ENCODE data around the gene UBQLN1.

Gene UBQLN1

DNA sequence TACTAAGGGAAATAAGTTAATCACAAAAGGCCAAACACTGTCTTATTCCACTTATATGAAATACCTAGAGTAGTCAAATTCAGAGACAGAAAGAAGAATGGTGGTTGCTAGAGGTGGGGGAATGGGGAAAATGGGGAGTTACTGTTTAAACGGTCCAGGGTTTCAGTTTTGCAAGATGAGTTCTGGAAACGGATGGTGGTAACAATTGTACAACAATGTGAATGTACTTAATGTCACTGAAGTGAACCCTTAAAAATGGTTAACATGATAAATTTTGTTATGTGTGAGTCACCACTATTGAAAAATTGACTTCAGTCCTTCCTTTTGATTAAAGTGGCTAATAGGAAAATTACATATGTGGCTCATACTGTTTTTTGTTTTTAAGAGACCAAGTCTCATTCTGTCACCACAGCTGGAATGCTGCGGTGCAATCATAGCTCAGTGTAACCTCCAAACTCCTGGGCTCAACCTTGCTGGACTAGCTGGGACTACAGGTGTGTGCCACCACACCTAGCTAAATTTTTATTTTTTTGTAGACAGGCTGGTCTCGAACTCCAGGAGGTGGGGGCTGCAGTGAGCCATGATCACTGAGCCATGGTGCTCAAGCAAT, 8.7 kb downstream of the UBQLN1 start:
- TF ChIP-seq Cebpa-rat (IDR thresholded peaks at IDR 0.05) = no peak
- Histone ChIP-seq H3K4me3 (no peak overlapping the region), H3K27me3 (no peaks in the 10 kb centered on the region), H4K20me1 (peaks cover 100% of the 10 kb centered on the region), H3K36me3 (peaks cover 30% of the 10 kb centered on the region), H3K27ac (no peak overlapping the region), H3K4me2 (no peak overlapping the region), H3K4me1 (no peaks in the 10 kb centered on the region; the same call in 1 of the 2 replicates), H3K9ac (no peak overlapping the region), H3K9me3 (no peaks in the 10 kb centered on the region)

DNA sequence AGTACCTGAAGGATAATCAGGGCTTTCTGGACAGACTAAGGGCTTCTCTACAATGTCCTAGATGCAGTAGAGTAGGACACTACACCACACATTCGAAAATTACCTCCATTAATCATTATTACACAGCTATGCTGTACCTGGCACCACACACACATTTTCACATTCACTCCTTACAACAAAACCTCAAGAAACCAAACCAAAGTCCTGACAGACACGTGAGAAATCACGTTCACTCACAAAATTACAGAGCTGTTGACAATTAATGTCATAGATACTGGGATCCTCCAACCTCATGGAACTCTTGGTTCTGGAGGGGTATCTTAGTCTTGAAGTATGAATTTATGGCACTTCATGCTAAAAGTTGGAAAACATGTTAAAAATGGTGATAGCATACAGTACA, 16.3 kb downstream of the UBQLN1 start:
- TF ChIP-seq Cebpa-rat (IDR thresholded peaks at IDR 0.05) = no peak
- Histone ChIP-seq H4K20me1 (peaks cover 100% of the 10 kb centered on the region), H3K9me3 (0 out of 2 replicates have a peak, but pooled peaks cover 4% of the 10 kb centered on the region), H3K4me1 (no peaks in the 10 kb centered on the region), H3K9ac (no peak overlapping the region), H3K27ac (no peak overlapping the region), H3K27me3 (no peaks in the 10 kb centered on the region), H3K36me3 (peaks cover 9% of the 10 kb centered on the region), H3K4me2 (no peak overlapping the region), H3K4me3 (no peak overlapping the region)

DNA sequence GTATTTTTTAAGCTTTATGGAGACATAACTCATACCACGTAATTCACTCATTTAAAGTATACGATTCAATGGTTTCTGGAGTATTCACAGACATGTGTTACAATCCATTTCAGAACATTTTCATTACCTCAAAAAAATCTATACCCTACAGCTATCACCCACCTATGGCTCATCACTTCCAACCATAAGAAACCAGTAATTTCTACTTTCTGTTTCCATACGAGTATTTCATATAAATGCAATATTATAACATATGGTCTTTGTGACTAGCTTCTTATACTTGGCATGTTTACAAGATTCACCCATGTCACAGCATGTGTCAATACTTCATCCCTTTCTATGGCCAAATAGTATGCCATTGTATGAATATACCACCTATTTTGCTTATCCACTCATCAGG, 18.8 kb downstream of the UBQLN1 start:
- Histone ChIP-seq H3K4me2 (no peak overlapping the region), H4K20me1 (peaks cover 100% of the 10 kb centered on the region), H3K9me3 (0 out of 2 replicates have a peak, but pooled peaks cover 4% of the 10 kb centered on the region), H3K9ac (no peak overlapping the region), H3K27ac (no peak overlapping the region), H3K27me3 (no peaks in the 10 kb centered on the region), H3K36me3 (peaks cover 22% of the 10 kb centered on the region), H3K4me1 (no peaks in the 10 kb centered on the region), H3K4me3 (no peak overlapping the region)
- TF ChIP-seq Cebpa-rat (IDR thresholded peaks at IDR 0.05) = no peak

DNA sequence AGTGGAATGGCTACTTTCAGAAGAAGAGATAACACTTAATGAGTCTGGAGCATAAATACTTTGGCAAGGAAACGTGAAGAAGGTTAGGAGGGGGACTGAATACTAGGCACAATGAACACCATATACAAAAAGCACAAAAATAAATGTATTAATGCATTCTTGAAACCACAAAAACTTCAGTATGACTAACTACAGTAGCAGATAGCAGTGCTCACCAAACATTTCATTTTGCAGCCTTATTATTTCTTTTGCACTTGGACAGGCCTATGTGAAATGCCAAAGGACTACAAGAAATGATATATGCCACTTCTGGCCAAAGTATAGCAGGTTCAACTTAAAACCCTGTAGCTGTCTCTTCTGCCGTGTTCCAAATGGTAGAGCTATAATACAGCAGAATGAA, 26.3 kb downstream of the UBQLN1 start:
- Histone ChIP-seq H4K20me1 (peaks cover 99% of the 10 kb centered on the region), H3K4me1 (no peaks in the 10 kb centered on the region), H3K9me3 (no peaks in the 10 kb centered on the region), H3K27ac (no peak overlapping the region), H3K27me3 (no peaks in the 10 kb centered on the region), H3K36me3 (peaks cover 84% of the 10 kb centered on the region), H3K4me2 (no peak overlapping the region), H3K9ac (no peak overlapping the region), H3K4me3 (no peak overlapping the region)
- no peak for TF ChIP-seq Cebpa-rat (IDR thresholded peaks at IDR 0.05)

DNA sequence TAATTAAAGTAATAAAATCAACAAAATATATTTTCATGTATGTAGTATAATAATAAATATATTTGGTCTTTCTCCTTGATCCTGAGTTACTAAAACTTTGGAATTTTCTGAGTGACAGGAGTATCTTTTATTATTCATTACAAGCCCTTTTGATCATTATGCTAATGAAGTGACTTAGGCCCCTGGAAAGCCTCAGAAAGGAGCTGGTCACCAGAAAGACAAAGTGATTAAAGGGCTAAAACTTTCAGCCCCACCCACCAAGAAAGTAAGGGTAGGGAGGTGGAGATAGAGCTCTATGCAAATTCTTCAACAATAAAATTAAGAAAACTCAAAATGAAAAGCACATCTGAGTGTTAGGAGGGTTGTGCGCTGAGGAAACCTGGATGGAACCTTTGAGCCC, 27.5 kb downstream of the UBQLN1 start:
- Histone ChIP-seq H4K20me1 (peaks cover 99% of the 10 kb centered on the region), H3K27me3 (no peaks in the 10 kb centered on the region), H3K4me2 (no peak overlapping the region), H3K4me3 (no peak overlapping the region), H3K4me1 (no peaks in the 10 kb centered on the region), H3K27ac (no peak overlapping the region), H3K9me3 (no peaks in the 10 kb centered on the region), H3K9ac (no peak overlapping the region), H3K36me3 (peaks cover 91% of the 10 kb centered on the region)
- no peak for TF ChIP-seq Cebpa-rat (IDR thresholded peaks at IDR 0.05)

DNA sequence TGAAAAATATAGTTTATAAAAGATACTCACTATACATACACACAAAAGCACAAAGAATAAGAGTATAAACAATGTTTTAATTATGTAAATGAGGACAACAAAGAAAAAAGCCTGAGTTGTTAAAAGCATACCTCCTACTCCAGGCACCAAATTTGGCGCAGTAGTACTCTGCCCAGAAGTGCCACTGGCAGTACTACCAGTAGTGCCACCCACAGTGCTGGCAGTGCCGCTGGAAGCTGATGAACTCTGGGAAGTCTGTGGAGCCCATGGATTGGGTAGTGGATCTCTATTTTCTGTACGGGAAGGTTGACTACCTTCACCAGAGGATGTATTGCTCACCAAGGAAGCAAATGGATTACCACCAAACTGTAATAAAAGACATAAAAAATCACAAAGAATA, 30.2 kb downstream of the UBQLN1 start:
- H3K4me2 ChIP-seq = no peak overlapping the region
- peaks cover 98% of the 10 kb centered on the region for H4K20me1 ChIP-seq
- H3K4me1 ChIP-seq = no peaks in the 10 kb centered on the region
- no peak overlapping the region for H3K27ac ChIP-seq
- no peak for TF ChIP-seq Cebpa-rat (IDR thresholded peaks at IDR 0.05)
- H3K27me3 ChIP-seq = no peaks in the 10 kb centered on the region
- no peaks in the 10 kb centered on the region for H3K9me3 ChIP-seq
- H3K4me3 ChIP-seq = no peak overlapping the region
- peaks cover 95% of the 10 kb centered on the region for H3K36me3 ChIP-seq
- H3K9ac ChIP-seq = no peak overlapping the region

DNA sequence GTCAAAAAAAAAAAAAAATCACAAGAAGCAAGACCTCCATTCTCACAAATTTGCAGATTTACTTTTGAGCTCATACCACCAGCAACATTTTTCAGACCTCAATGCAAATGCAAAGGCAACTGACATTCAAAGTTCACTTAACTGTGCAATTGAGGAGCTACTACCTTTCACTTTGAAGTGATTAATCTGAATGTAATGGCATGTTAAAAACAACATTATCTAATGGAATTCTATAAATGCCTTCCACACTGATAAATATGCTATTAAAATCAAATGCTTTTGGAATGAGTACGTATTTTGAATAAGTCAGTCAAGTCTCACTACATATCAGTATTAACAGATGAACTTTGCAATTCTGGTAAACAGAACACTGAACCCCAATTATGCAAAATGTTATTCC, 32.3 kb downstream of the UBQLN1 start:
- no peak for TF ChIP-seq Cebpa-rat (IDR thresholded peaks at IDR 0.05)
- H3K4me3 ChIP-seq = no peak overlapping the region
- no peak overlapping the region for H3K9ac ChIP-seq
- no peaks in the 10 kb centered on the region for H3K27me3 ChIP-seq
- H3K4me2 ChIP-seq = no peak overlapping the region
- H3K36me3 ChIP-seq = peaks cover 95% of the 10 kb centered on the region
- H3K4me1 ChIP-seq = no peaks in the 10 kb centered on the region
- H3K27ac ChIP-seq = no peak overlapping the region
- no peaks in the 10 kb centered on the region for H3K9me3 ChIP-seq
- H4K20me1 ChIP-seq = peaks cover 97% of the 10 kb centered on the region

DNA sequence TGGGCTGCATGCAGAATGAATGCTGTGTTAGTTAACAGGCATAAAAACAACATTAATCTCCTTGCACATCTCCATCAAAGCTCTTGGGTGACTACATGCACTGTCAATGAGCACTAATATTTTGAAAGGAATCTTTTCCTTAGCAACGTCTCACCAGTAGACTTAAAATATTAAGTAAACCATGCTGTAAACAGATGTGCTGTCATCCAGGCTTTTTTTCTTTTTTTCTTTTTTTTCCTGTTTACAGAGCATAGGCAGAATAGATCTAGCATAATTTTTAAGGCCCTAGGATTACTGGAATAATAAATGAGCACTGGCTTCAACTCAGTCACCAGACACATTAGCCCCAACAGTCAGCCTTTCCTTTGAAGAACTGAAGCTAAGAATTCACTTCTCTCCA, 36.3 kb downstream of the UBQLN1 start:
- no peak overlapping the region for H3K9ac ChIP-seq
- H3K27ac ChIP-seq = no peak overlapping the region
- no peak overlapping the region for H3K4me3 ChIP-seq
- peaks cover 80% of the 10 kb centered on the region for H3K36me3 ChIP-seq
- H3K27me3 ChIP-seq = no peaks in the 10 kb centered on the region
- H3K4me1 ChIP-seq = peaks cover 9% of the 10 kb centered on the region
- peaks cover 86% of the 10 kb centered on the region for H4K20me1 ChIP-seq
- no peak for TF ChIP-seq Cebpa-rat (IDR thresholded peaks at IDR 0.05)
- no peak overlapping the region for H3K4me2 ChIP-seq
- H3K9me3 ChIP-seq = no peaks in the 10 kb centered on the region

DNA sequence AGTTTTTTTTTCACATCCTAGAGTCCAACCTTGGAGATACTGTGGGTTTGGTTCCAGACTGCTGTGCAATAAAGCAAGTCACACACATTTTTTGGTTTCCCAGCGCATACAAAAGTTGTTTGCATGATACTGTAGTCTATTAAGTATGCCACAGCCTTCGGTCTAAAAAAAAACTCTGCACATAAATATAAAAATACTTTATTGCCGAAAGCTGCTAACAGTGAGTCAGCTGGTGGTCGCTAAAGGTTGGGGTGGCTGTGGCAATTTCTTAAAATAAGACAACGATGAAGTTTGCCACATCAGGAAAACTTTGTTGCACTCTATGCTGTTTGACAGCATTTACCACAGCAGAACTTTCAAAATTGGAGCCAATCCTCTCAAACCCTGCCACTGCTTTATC, 37.4 kb downstream of the UBQLN1 start:
- TF ChIP-seq Cebpa-rat (IDR thresholded peaks at IDR 0.05) = no peak
- peaks cover 20% of the 10 kb centered on the region for H3K4me1 ChIP-seq
- peaks cover 86% of the 10 kb centered on the region for H4K20me1 ChIP-seq
- H3K9me3 ChIP-seq = no peaks in the 10 kb centered on the region
- H3K9ac ChIP-seq = no peak overlapping the region
- no peaks in the 10 kb centered on the region for H3K27me3 ChIP-seq
- no peak overlapping the region for H3K27ac ChIP-seq
- peaks cover 74% of the 10 kb centered on the region for H3K36me3 ChIP-seq
- H3K4me2 ChIP-seq = no peak overlapping the region
- no peak overlapping the region for H3K4me3 ChIP-seq

DNA sequence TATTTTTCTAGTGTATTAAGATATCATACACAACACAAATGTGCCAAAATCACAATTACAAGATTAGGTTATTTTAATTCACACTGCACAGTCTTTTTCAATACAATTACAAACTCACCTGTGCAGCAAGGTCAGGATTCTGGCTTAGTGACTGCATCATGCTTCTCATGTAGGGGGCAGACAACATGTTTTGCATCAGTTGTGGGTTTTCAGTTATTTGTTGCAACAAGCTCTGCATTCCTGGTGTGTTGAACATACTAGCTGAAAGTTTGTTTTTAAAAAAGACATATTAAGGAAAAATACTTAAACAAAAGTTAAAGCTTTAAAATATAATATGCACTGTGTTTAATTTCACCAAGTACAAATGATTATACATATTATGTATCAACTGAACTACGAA, 38.7 kb downstream of the UBQLN1 start:
- Histone ChIP-seq H3K4me3 (no peak overlapping the region), H3K36me3 (peaks cover 74% of the 10 kb centered on the region), H3K4me1 (peaks cover 24% of the 10 kb centered on the region), H3K27ac (no peak overlapping the region), H3K4me2 (no peak overlapping the region), H3K9ac (no peak overlapping the region), H3K9me3 (no peaks in the 10 kb centered on the region), H3K27me3 (no peaks in the 10 kb centered on the region), H4K20me1 (peaks cover 77% of the 10 kb centered on the region)
- no peak for TF ChIP-seq Cebpa-rat (IDR thresholded peaks at IDR 0.05)

Data from BLaER1 (cell line).